LNCaP clone FGC (cell line): ENCODE results near the gene MIEF1.

Source experiments
- DNase-seq: peaks from one replicate; pipeline ENCODE4 v3.0.0-alpha.2; 2011; ENCODE audit warnings: low read depth
- H3K4me3 ChIP-seq: 2 replicates; pipeline ENCODE4 v1.5.1; 2011; ENCODE audit warnings: mild to moderate bottlenecking, low read depth, low read length, control low read depth
- TF ChIP-seq, protein P1 (sequence below): IDR thresholded peaks from 2 replicates; pipeline ENCODE4 v1.5.1; 2012; ENCODE audit warnings: mild to moderate bottlenecking; ENCODE audit not compliant: control insufficient read depth, insufficient read depth; ENCODE audit errors: extremely low read depth

MIEF1 gene

DNA sequence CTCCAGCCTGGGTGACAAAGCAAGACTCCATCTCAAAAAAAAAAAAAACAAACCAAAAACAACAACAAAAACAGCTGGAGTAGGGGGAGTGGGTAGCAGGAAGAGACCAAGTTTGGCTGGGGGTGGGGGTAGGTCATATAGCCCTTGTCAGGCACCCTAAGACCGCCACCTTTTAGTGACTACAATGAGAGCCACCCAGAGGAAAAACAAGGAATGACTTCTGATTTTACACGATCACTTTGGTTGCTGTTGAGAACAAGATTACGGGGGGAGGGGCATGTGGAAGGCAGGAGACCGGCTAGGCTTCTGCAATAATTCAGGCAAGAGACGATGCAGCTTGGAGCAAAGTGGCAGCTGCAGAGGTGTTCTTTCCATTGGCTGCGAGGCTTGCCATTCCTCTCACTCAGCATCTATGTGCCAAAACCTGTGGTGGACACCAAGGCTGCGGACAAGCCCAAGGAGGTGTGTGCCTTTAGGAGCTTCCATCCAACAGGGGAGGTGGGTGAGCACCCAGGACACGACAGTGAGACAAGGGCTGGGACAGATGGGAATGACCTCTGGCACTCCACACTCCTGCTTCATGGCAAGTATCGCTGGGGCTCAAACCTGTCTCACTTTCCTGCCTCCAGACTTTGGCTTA is 28.7 kb downstream of the MIEF1 start:
- TF ChIP-seq, protein P1, sequence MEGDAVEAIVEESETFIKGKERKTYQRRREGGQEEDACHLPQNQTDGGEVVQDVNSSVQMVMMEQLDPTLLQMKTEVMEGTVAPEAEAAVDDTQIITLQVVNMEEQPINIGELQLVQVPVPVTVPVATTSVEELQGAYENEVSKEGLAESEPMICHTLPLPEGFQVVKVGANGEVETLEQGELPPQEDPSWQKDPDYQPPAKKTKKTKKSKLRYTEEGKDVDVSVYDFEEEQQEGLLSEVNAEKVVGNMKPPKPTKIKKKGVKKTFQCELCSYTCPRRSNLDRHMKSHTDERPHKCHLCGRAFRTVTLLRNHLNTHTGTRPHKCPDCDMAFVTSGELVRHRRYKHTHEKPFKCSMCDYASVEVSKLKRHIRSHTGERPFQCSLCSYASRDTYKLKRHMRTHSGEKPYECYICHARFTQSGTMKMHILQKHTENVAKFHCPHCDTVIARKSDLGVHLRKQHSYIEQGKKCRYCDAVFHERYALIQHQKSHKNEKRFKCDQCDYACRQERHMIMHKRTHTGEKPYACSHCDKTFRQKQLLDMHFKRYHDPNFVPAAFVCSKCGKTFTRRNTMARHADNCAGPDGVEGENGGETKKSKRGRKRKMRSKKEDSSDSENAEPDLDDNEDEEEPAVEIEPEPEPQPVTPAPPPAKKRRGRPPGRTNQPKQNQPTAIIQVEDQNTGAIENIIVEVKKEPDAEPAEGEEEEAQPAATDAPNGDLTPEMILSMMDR = no peak
- H3K4me3 ChIP-seq = peak overlapping the region; percentile 83
- no peak for DNase-seq

DNA sequence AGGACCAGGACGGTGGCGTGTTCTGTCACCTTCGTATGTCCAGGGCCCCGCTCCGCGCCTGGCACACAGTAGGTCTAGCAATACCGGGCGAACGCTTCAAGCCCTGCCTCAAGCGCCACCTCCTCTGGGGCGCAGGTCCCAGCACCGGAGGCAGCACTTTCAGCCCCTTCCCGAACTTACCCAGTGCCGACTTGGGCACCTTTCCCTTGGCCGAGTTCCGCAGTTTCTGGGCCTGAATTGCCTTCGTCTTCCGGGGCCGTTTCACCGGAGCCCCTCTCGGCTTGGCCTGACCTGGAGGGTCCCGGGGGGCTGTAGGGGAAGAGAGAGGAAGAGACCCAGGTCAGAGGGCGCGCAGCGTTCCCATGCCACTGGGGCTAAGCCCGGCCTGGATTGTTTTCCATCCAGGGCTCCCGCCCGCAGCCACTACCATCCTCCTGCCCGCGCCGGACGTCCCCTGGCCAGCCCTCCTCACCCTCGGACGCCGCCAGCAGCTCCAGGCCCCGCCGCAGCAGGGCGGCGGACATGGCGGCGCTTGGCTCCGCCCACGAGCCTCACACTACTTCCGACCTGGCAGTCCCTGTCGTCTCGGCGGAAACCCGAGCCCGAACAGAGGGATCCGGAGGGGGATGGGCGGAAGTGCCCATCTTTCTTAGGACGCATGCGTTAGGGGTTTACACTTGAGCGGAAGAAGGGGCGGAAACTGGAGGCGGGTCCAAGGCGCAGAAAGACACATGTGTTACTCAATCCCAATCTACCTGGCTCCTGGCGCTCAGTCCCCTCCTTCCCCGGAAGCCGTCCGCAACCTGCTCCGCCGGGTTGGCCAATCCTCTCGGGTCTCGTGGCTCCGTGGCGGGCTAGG is 30.4 kb downstream of the MIEF1 start, which contains the start of gene RPS19BP1:
Gene RPS19BP1, minus strand, starts transcription at position 534 of the 859 bp plus-strand sequence. Its CDS starts 10 bp downstream, at position 524.
- peak; percentile 100 for DNase-seq
- TF ChIP-seq, protein P1 = no peak
- peak within 1 kb of the TSS; percentile 83 for H3K4me3 ChIP-seq

DNA sequence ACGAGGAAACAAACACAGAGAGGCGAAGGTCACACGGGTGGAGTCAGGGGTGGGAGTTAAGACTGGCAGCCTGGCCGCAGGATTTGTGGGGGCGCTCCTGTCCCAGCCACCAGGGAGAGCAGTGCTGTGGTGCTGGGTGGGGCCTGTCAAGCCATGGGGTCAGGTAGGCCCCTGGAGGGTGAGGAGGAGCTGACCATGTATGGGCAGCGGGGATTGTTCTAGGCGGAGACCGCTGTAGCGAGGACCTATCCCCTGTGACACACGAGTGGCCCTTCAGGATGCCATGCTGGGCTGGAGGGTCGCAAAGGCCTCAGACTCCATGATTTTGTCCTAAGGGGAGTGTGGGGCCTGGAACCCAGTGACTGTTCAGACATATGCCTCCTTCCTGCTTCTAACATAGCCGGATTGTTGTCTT is 32.0 kb downstream of the MIEF1 start:
- TF ChIP-seq, protein P1 = no peak
- no peak overlapping the region for H3K4me3 ChIP-seq
- DNase-seq = no peak

DNA sequence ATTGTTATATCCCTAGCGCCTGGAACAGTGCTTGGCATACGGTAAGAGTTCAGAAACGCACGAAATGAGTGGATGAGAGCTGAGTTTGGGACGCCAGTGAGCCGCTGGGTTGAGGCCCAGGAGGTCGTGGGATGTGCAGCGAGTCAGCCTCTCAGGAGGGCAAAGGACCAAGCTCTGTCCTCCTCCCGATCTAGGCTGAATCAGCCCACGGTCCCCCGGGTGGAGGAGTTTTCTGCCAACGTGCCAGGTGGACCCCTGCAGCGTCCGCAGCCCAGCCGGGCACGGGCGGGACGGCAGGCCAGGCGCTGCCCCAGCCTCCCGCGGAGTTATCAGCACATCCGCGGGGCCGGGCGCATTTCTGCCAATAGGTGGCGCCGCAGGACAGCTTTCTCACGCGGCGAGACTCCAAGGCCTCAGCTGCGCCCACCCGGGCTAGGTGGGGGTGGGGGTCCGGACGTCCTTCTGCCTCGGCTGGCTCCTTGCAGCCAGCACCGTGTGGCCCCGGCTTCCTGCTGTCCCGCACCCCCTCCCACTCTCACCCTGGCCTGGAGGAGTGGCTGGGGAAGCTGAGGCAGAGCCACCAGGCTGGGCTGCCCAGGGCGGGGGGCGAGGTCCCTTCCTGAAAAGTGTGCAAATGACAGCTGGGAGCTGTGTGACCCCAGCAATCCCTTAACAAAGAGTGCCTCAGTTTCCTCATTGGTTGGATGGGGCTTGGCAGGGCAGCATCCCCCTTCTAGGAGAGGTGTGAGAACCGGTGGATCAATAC is 32.7 kb downstream of the MIEF1 start:
- no peak overlapping the region for H3K4me3 ChIP-seq
- DNase-seq = no peak
- TF ChIP-seq, protein P1 = peak; percentile 93

DNA sequence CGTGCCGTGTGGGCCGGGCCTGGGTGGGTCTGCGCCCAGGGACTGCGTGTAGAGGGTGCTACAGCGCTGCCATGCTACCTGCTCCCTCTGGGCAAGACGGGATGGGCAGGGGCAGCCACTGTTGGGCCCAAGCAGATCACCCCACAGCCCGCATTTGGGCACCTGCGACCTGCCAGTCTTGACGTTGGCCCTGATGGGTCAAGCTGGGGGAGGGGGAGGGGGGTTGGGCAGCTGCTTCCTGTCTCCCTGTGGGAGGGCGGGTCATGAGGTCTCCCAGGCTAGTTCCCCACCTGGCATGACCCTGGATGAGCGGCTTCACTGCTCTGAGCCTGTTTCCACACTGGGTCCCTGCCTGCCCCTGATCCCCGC is 33.3 kb downstream of the MIEF1 start:
- DNase-seq = no peak
- H3K4me3 ChIP-seq = no peak overlapping the region

DNA sequence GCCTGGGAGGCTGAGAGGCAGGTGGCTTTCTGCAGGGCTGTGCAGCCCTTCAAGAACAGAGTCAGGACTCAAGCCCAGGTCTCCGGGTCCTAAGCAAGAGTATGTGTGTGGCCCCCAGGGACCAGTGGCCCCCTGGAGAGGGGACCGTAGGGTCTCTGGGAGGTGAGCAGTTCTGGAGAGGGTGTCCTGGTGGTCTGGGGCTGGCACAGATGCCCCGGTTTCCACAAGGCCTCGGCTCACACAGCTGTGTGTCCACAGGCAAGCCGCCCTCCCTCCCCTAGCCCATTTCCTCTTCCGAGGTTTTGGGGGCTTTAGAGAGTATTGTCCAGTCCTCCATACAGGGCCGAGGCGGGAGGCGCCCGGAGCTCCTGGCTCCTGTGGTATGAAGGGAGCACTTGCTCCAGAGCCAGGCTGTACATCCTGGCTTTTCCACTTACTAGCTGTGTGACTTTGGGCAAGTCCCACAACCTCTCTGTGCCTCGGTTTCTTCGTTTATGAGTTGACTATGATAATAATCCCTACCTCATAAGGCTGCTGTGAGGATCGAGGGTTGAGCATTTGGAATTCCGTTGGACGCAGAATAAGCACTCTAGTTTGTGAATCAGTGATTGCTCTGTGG is 33.9 kb downstream of the MIEF1 start:
- no peak for DNase-seq
- no peak overlapping the region for H3K4me3 ChIP-seq
- TF ChIP-seq, protein P1 = no peak

More for the DNA sequence above, 33.3 kb downstream of the MIEF1 start:
- TF ChIP-seq, protein P1 = no peak
